Stimulated activated CD8-positive, alpha-beta memory T cell treated with anti-CD3 and anti-CD28 coated beads, Interleukin-15, amount 100 ng/mL, for 1 hour (primary cell): ENCODE results near the gene PTH2.
"Not testable (repeated sequence)": the region's sequence is repeated elsewhere in the genome, so short reads cannot be mapped to it uniquely, and the experiment has no call there.

ENCODE experiments used
- DNase-seq: peaks from one replicate; pipeline ENCODE4 v3.0.0-alpha.2; 2020; ENCODE audit warnings: low read depth

Gene PTH2

GRCh38 chr19:49378512-49378911, 44.7 kb downstream of the PTH2 start:
- no peak for DNase-seq

GRCh38 chr19:49374665-49375434, 48.4 kb downstream of the PTH2 start:
- DNase-seq, result no peak

GRCh38 chr19:49373174-49373573, 50.1 kb downstream of the PTH2 start:
- not testable (repeated sequence) for DNase-seq
